OCI-LY1 (cell line): ENCODE data around the gene RREB1.

Experiments used
- H2AFZ ChIP-seq: fragments of 200-600 bp; sonication (generic), shearing (Covaris generic); 2 replicates; pipeline ENCODE4 v1.6.0; 2014; ENCODE audit warnings: antibody characterized with exemption, mild to moderate bottlenecking, low read length
- H3F3A ChIP-seq: fragments of 200-600 bp; sonication (generic), shearing (Covaris generic); 2 replicates; pipeline ENCODE4 v1.6.0; 2014; ENCODE audit warnings: mild to moderate bottlenecking, antibody characterized with exemption, low read length, moderate library complexity; ENCODE audit not compliant: insufficient read depth
- H3K27ac ChIP-seq: fragments of 200-600 bp; sonication (generic); 2 replicates; pipeline ENCODE4 v1.5.1; 2014; ENCODE audit warnings: low read length, mixed run types, mild to moderate bottlenecking, low read depth; ENCODE audit not compliant: poor library complexity, severe bottlenecking
- H3K27me3 ChIP-seq: fragments of 200-600 bp; sonication (generic); 2 replicates; pipeline ENCODE4 v1.6.0; 2014; ENCODE audit warnings: antibody characterized with exemption, mild to moderate bottlenecking, low read length, moderate library complexity; ENCODE audit not compliant: insufficient read depth
- H3K36me3 ChIP-seq: fragments of 200-600 bp; sonication (generic); 2 replicates; pipeline ENCODE4 v1.6.1; 2014; ENCODE audit warnings: mild to moderate bottlenecking, antibody characterized with exemption, low read length, moderate library complexity, mixed read lengths; ENCODE audit not compliant: insufficient read depth
- H3K4me1 ChIP-seq: fragments of 200-600 bp; sonication (generic); 2 replicates; pipeline ENCODE4 v1.5.1; 2014; ENCODE audit warnings: mild to moderate bottlenecking, low read length, moderate library complexity; ENCODE audit not compliant: insufficient read depth, severe bottlenecking
- H3K4me2 ChIP-seq: fragments of 200-600 bp; sonication (generic), shearing (Covaris generic); 2 replicates; pipeline ENCODE4 v1.6.1; 2014; ENCODE audit warnings: low read length
- H3K4me3 ChIP-seq: fragments of 200-600 bp; sonication (generic); 2 replicates; pipeline ENCODE4 v1.5.1; 2014; ENCODE audit warnings: low read length, low read depth, mild to moderate bottlenecking, mixed read lengths; ENCODE audit not compliant: poor library complexity, severe bottlenecking
- H3K79me2 ChIP-seq: fragments of 200-600 bp; shearing (Covaris generic); 2 replicates; pipeline ENCODE4 v1.6.1; 2016; ENCODE audit warnings: mixed run types, low read length, mixed read lengths; ENCODE audit not compliant: insufficient read depth
- H3K9ac ChIP-seq: fragments of 200-600 bp; sonication (generic), shearing (Covaris generic); 2 replicates; pipeline ENCODE4 v1.6.1; 2014; ENCODE audit warnings: mild to moderate bottlenecking, low read length, mixed read lengths
- H3K9me2 ChIP-seq: fragments of 200-600 bp; sonication (generic), shearing (Covaris generic); 2 replicates; pipeline ENCODE4 v1.6.1; 2014; ENCODE audit warnings: low read depth, mild to moderate bottlenecking, low read length, mixed read lengths
- H3K9me3 ChIP-seq: fragments of 200-600 bp; shearing (Covaris generic); 2 replicates; pipeline ENCODE4 v1.6.1; 2014; ENCODE audit warnings: low read length, mixed read lengths
- H4K20me1 ChIP-seq: fragments of 200-600 bp; sonication (generic), shearing (Covaris generic); 2 replicates; pipeline ENCODE4 v1.6.0; 2016; ENCODE audit warnings: mild to moderate bottlenecking, low read length; ENCODE audit not compliant: insufficient read depth
- EZH2 ChIP-seq: fragments of 200-600 bp; sonication (generic), shearing (Covaris generic); IDR thresholded peaks from 2 replicates; pipeline ENCODE4 v1.8.0; 2017; ENCODE audit warnings: borderline replicate concordance, mixed run types, mild to moderate bottlenecking, antibody characterized with exemption, low read length, moderate library complexity, mixed read lengths
- TF ChIP-seq, protein P1 (sequence below): fragments of 200-600 bp; sonication (generic), shearing (Covaris generic); IDR thresholded peaks from 2 replicates; pipeline ENCODE4 v1.5.1; 2017; ENCODE audit warnings: mild to moderate bottlenecking, antibody characterized with exemption, low read length, moderate library complexity, mixed read lengths

Gene RREB1

GRCh38 chr6:7074870-7075269 is 32.9 kb upstream of the RREB1 start:
- Histone ChIP-seq H3K36me3 (no peaks in the 10 kb centered on the region), H3F3A (no peaks in the 10 kb centered on the region), H3K9me3 (no peaks in the 10 kb centered on the region), H3K4me2 (no peak overlapping the region), H3K79me2 (no peaks in the 10 kb centered on the region), H3K27me3 (no peaks in the 10 kb centered on the region), H2AFZ (no peak overlapping the region), H3K4me1 (peaks cover 9% of the 10 kb centered on the region), H3K9ac (no peak overlapping the region), H3K9me2 (no peaks in the 10 kb centered on the region), H3K27ac (no peak overlapping the region), H4K20me1 (no peaks in the 10 kb centered on the region), H3K4me3 (no peak overlapping the region)
- TF ChIP-seq, protein P1, sequence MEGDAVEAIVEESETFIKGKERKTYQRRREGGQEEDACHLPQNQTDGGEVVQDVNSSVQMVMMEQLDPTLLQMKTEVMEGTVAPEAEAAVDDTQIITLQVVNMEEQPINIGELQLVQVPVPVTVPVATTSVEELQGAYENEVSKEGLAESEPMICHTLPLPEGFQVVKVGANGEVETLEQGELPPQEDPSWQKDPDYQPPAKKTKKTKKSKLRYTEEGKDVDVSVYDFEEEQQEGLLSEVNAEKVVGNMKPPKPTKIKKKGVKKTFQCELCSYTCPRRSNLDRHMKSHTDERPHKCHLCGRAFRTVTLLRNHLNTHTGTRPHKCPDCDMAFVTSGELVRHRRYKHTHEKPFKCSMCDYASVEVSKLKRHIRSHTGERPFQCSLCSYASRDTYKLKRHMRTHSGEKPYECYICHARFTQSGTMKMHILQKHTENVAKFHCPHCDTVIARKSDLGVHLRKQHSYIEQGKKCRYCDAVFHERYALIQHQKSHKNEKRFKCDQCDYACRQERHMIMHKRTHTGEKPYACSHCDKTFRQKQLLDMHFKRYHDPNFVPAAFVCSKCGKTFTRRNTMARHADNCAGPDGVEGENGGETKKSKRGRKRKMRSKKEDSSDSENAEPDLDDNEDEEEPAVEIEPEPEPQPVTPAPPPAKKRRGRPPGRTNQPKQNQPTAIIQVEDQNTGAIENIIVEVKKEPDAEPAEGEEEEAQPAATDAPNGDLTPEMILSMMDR: no peak
- TF ChIP-seq EZH2: no peak

GRCh38 chr6:7075341-7076000 is 32.3 kb upstream of the RREB1 start:
- peaks cover 9% of the 10 kb centered on the region for H3K4me1 ChIP-seq
- TF ChIP-seq, protein P1: no peak
- TF ChIP-seq EZH2: no peak
- no peak overlapping the region for H3K9ac ChIP-seq
- no peak overlapping the region for H3K27ac ChIP-seq
- no peaks in the 10 kb centered on the region for H3K9me2 ChIP-seq
- H3K36me3 ChIP-seq: no peaks in the 10 kb centered on the region
- H3K9me3 ChIP-seq: no peaks in the 10 kb centered on the region
- H4K20me1 ChIP-seq: no peaks in the 10 kb centered on the region
- H3K27me3 ChIP-seq: no peaks in the 10 kb centered on the region
- H3K4me3 ChIP-seq: no peak overlapping the region
- H3K79me2 ChIP-seq: no peaks in the 10 kb centered on the region
- no peaks in the 10 kb centered on the region for H3F3A ChIP-seq
- H3K4me2 ChIP-seq: no peak overlapping the region
- no peak overlapping the region for H2AFZ ChIP-seq

- Histone ChIP-seq H3K27me3 (no peaks in the 10 kb centered on the region), H3K9ac (no peak overlapping the region), H3K4me3 (no peak overlapping the region), H3K9me3 (no peaks in the 10 kb centered on the region), H2AFZ (no peak overlapping the region), H4K20me1 (no peaks in the 10 kb centered on the region), H3K36me3 (no peaks in the 10 kb centered on the region), H3K4me2 (no peak overlapping the region), H3K4me1 (peaks cover 9% of the 10 kb centered on the region), H3F3A (no peaks in the 10 kb centered on the region), H3K9me2 (no peaks in the 10 kb centered on the region), H3K79me2 (no peaks in the 10 kb centered on the region), H3K27ac (no peak overlapping the region)
- TF ChIP-seq, protein P1: no peak
- no peak for TF ChIP-seq EZH2
Measured at GRCh38 chr6:7077856-7078255, 29.9 kb upstream of the RREB1 start.
